Breast epithelium (tissue), 3 donors: ENCODE measurements around the gene CATSPER4.

Source experiments
- CTCF ChIP-seq, 3 donors: fragments of 450-650 bp; IDR thresholded peaks; one replicate each; pipeline ENCODE4 v1.5.1; 2016 to 2017; ENCODE audit warnings: antibody characterized with exemption in 3 of 3, mild to moderate bottlenecking in 3 of 3, moderate library complexity in 3 of 3
- POLR2A ChIP-seq: fragments of 450-650 bp; IDR thresholded peaks from one replicate; pipeline ENCODE4 v1.6.1; 2016; ENCODE audit warnings: antibody characterized with exemption, mild to moderate bottlenecking, moderate library complexity
- POLR2AphosphoS5 ChIP-seq, 3 donors: sonication (generic); formaldehyde crosslinking; IDR thresholded peaks; one replicate each; pipeline ENCODE4 v1.6.1; 2017; ENCODE audit warnings: antibody characterized with exemption in 3 of 3

GRCh38 chr1:26197813-26198212, 7.4 kb downstream of the CATSPER4 start:
- TF ChIP-seq CTCF (IDR thresholded peaks at IDR 0.05): no peak
- TF ChIP-seq POLR2A: no peak
- no peak for TF ChIP-seq POLR2AphosphoS5 (IDR thresholded peaks at IDR 0.05)
